IMR-90 (cell line): Measurements from ENCODE around the gene RBMS3. TPM values are rescaled to one million over a fixed set of nuclear protein-coding genes. Genes with fewer than 3 reads are reported as not detected.

Source experiments
- ATAC-seq: fragments of 200-7000 bp; cut with Tn5 transposase; 2 replicates; pipeline ENCODE4 v1.9.1; 2020; ENCODE audit warnings: low read depth, mild to moderate bottlenecking, moderate library complexity
- BruUV-seq: library from RNA; stranded (reverse); fragments of 400-500 nt; replicated peaks from 2 replicates; lab custom pipeline; 2021; lab: Mats Ljungman, UMichigan
- CTCF ChIA-PET: fragments of 300-600 bp; formaldehyde crosslinking; extraction: SDS; loops from one replicate; lab custom pipeline; 2021; ENCODE audit warnings: antibody characterized with exemption; lab: Yijun Ruan, JAX
- POLR2A ChIA-PET: fragments of 300-600 bp; sonication (Branson Sonifier 250); formaldehyde crosslinking; loops from one replicate; lab custom pipeline; 2022; ENCODE audit warnings: antibody characterized with exemption; ENCODE audit not compliant: unreplicated experiment; lab: Charles Lee
- DNase-seq: peaks from one replicate; pipeline ENCODE4 v3.0.0; 2013
- H2AFZ ChIP-seq: replicated peaks from 2 replicates; pipeline ENCODE3; 2013; ENCODE audit warnings: low read length, mild to moderate bottlenecking; ENCODE audit not compliant: poor library complexity
- H2AK5ac ChIP-seq: 2 replicates; pipeline ENCODE4 v1.6.1; 2013; ENCODE audit warnings: low read depth, low read length, inconsistent platforms
- H2AK9ac ChIP-seq: replicated peaks from 2 replicates; pipeline ENCODE3; 2013; ENCODE audit warnings: mild to moderate bottlenecking, low read depth, low read length, moderate library complexity; ENCODE audit not compliant: poor library complexity
- H2BK120ac ChIP-seq: 2 replicates; pipeline ENCODE4 v1.6.1; 2013; ENCODE audit warnings: low read depth, low read length, inconsistent platforms
- H2BK15ac ChIP-seq: 3 replicates; pipeline ENCODE4 v1.6.1; 2013; ENCODE audit warnings: low read depth, low read length, inconsistent platforms
- H2BK20ac ChIP-seq: 2 replicates; pipeline ENCODE4 v1.6.1; 2013; ENCODE audit warnings: low read depth, mild to moderate bottlenecking, inconsistent platforms, low read length, moderate library complexity
- H2BK5ac ChIP-seq: 2 replicates; pipeline ENCODE4 v1.6.1; 2013; ENCODE audit warnings: mild to moderate bottlenecking, low read depth, low read length, inconsistent platforms; ENCODE audit not compliant: poor library complexity, severe bottlenecking
- H3K14ac ChIP-seq: replicated peaks from 2 replicates; pipeline ENCODE4 v1.6.1; 2013; ENCODE audit warnings: low read depth, low read length, inconsistent platforms
- H3K18ac ChIP-seq: 2 replicates; pipeline ENCODE4 v1.6.1; 2013; ENCODE audit warnings: low read depth, low read length, control low read depth
- H3K23ac ChIP-seq: 2 replicates; pipeline ENCODE4 v1.6.1; 2013; ENCODE audit warnings: low read depth, low read length, inconsistent platforms
- H3K27ac ChIP-seq: 2 replicates; pipeline ENCODE4 v1.5.1; 2013; ENCODE audit warnings: mild to moderate bottlenecking, control low read depth, low read length; ENCODE audit not compliant: insufficient read depth
- H3K27me3 ChIP-seq: 2 replicates; pipeline ENCODE4 v1.6.1; 2013; ENCODE audit warnings: low read length; ENCODE audit not compliant: control insufficient read depth, insufficient read depth
- H3K36me3 ChIP-seq: 2 replicates; pipeline ENCODE4 v1.6.1; 2013; ENCODE audit warnings: low read length, mixed read lengths; ENCODE audit not compliant: control insufficient read depth, insufficient read depth
- H3K4ac ChIP-seq: 2 replicates; pipeline ENCODE4 v1.6.1; 2013; ENCODE audit warnings: low read depth, low read length, inconsistent platforms
- H3K4me1 ChIP-seq: 2 replicates; pipeline ENCODE4 v1.6.1; 2013; ENCODE audit warnings: low read length, mixed read lengths; ENCODE audit not compliant: control insufficient read depth, insufficient read depth
- H3K4me2 ChIP-seq: 2 replicates; pipeline ENCODE4 v1.6.1; 2013; ENCODE audit warnings: low read depth, mild to moderate bottlenecking, control low read depth, low read length, moderate library complexity
- H3K4me3 ChIP-seq: 2 replicates; pipeline ENCODE4 v1.5.1; 2013; ENCODE audit warnings: low read depth, mild to moderate bottlenecking, control low read depth, low read length, moderate library complexity; ENCODE audit not compliant: insufficient read depth
- H3K56ac ChIP-seq: 2 replicates; pipeline ENCODE4 v1.6.1; 2013; ENCODE audit warnings: low read length, inconsistent platforms; ENCODE audit not compliant: insufficient read depth; ENCODE audit errors: extremely low read depth
- H3K79me1 ChIP-seq, 2 experiments: 2 replicates each; pipeline ENCODE4 v1.6.1; 2013; ENCODE audit warnings: low read length in 2 of 2, inconsistent platforms in 1 of 2, low read depth in 1 of 2
- H3K9ac ChIP-seq: 2 replicates; pipeline ENCODE4 v1.6.1; 2013; ENCODE audit warnings: low read depth, low read length, control low read depth
- H3K9me1 ChIP-seq: 2 replicates; pipeline ENCODE4 v1.6.1; 2013; ENCODE audit warnings: low read length, inconsistent platforms; ENCODE audit not compliant: insufficient read depth
- H3K9me3 ChIP-seq: 2 replicates; pipeline ENCODE4 v1.6.1; 2013; ENCODE audit warnings: low read length; ENCODE audit not compliant: control insufficient read depth, insufficient read depth
- H4K20me1 ChIP-seq: 2 replicates; pipeline ENCODE4 v1.6.1; 2013; ENCODE audit warnings: low read length, inconsistent platforms; ENCODE audit not compliant: insufficient read depth
- H4K5ac ChIP-seq: 2 replicates; pipeline ENCODE4 v1.6.1; 2013; ENCODE audit warnings: mild to moderate bottlenecking, low read depth, low read length, control low read depth
- H4K8ac ChIP-seq, 2 experiments: 2 replicates each; pipeline ENCODE4 v1.6.1; 2013; ENCODE audit warnings: low read depth in 2 of 2, low read length in 2 of 2, control low read depth in 1 of 2, inconsistent platforms in 1 of 2
- H4K91ac ChIP-seq: 2 replicates; pipeline ENCODE4 v1.6.1; 2013; ENCODE audit warnings: low read depth, low read length, inconsistent platforms; ENCODE audit not compliant: insufficient read depth
- CEBPB ChIP-seq: IDR thresholded peaks from 2 replicates; pipeline ENCODE4 v1.6.1; 2012; ENCODE audit warnings: low read depth, low read length, improper control_type of control experiment
- FOS ChIP-seq: fragments of 150-350 bp; IDR thresholded peaks from 2 replicates; pipeline ENCODE4 v1.6.1; 2016; ENCODE audit warnings: low read depth, low read length
- MAFK ChIP-seq: IDR thresholded peaks from 2 replicates; pipeline ENCODE4 v1.6.1; 2012; ENCODE audit warnings: low read depth, low read length, improper control_type of control experiment
- MAZ ChIP-seq: IDR thresholded peaks from 2 replicates; pipeline ENCODE4 v1.6.1; 2012; ENCODE audit warnings: low read depth, mild to moderate bottlenecking, low read length, improper control_type of control experiment, moderate library complexity, borderline replicate concordance
- MXI1 ChIP-seq: IDR thresholded peaks from 2 replicates; pipeline ENCODE4 v1.6.1; 2012; ENCODE audit warnings: low read depth, mild to moderate bottlenecking, low read length, moderate library complexity, borderline replicate concordance
- NFE2L2 ChIP-seq: fragments of 150-350 bp; IDR thresholded peaks from 2 replicates; pipeline ENCODE4 v1.6.1; 2016; ENCODE audit warnings: low read depth, mild to moderate bottlenecking, low read length
- RFX5 ChIP-seq: IDR thresholded peaks from 2 replicates; pipeline ENCODE4 v1.8.0; 2012; ENCODE audit warnings: low read depth, mild to moderate bottlenecking, low read length, moderate library complexity
- SMC3 ChIP-seq: fragments of 150-350 bp; IDR thresholded peaks from 2 replicates; pipeline ENCODE4 v1.6.1; 2016; ENCODE audit warnings: low read depth, mild to moderate bottlenecking, antibody characterized with exemption, low read length, moderate library complexity
- WGBS, 2 experiments: methylation state at CpG; one replicate each; pipeline versions ENCODE4 v1.1.5 to v1.1.7; 2013; ENCODE audit warnings: missing lambda C conversion rate in 2 of 2; ENCODE audit not compliant: insufficient read length in 1 of 2; ENCODE audit errors: extremely low coverage in 2 of 2; 5-methylcytosine and 5-hydroxymethylcytosine counted together
- dilution Hi-C: fragments of 300-500 bp; cut with HindIII; formaldehyde crosslinking; loops from one replicate; pipeline ENCODE4 v1.14.3; 2018; ENCODE audit warnings: low sequenced_read_pairs; ENCODE audit not compliant: unreplicated experiment
- in situ Hi-C: fragments of 300-500 bp; cut with MboI; formaldehyde crosslinking; loops from 3 replicates; pipeline ENCODE4 v1.14.3; 2019; ENCODE audit warnings: low sequenced_read_pairs, inconsistent platforms, mixed read lengths
- intact Hi-C: fragments of 100-400 bp; cut with micrococcal nuclease; formaldehyde crosslinking; loops from 2 replicates; pipeline ENCODE4 v1.10.0; 2022
- polyA plus RNA-seq, 3 experiments: library from polyadenylated mRNA; depleted of rRNA; stranded (reverse); fragments of >200 nt; gene quantifications; 2 replicates each; pipeline ENCODE4 v1.2.3, GENCODE V29; 2012; ENCODE audit warnings: low replicate concordance in 1 of 3
- total RNA-seq: library from RNA; depleted of rRNA; stranded (reverse); fragments of >200 nt; gene quantifications from 2 replicates; pipeline ENCODE4 v1.2.3, GENCODE V29; 2012
- TF ChIP-seq, protein P1 (sequence below): fragments of 150-350 bp; IDR thresholded peaks from 2 replicates; pipeline ENCODE4 v1.6.1; 2016; ENCODE audit warnings: low read depth, mild to moderate bottlenecking, low read length, moderate library complexity, borderline replicate concordance

The RBMS3 gene
- total and polyA plus RNA-seq, 2 of the 4 experiments (the other 2 are of a cell fraction), result 15.2 to 127 TPM

GRCh38 chr3:29859726-29860270 lies 578.9 kb downstream of the RBMS3 start:
- TF ChIP-seq MXI1 (no peak), MAFK (no peak), SMC3 (no peak), FOS (no peak), NFE2L2 (no peak), RFX5 (no peak), MAZ (no peak), CEBPB (no peak)
- TF ChIP-seq, protein P1, sequence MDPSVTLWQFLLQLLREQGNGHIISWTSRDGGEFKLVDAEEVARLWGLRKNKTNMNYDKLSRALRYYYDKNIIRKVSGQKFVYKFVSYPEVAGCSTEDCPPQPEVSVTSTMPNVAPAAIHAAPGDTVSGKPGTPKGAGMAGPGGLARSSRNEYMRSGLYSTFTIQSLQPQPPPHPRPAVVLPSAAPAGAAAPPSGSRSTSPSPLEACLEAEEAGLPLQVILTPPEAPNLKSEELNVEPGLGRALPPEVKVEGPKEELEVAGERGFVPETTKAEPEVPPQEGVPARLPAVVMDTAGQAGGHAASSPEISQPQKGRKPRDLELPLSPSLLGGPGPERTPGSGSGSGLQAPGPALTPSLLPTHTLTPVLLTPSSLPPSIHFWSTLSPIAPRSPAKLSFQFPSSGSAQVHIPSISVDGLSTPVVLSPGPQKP, result no peak
- peaks cover 0 to 3% of the 10 kb centered on the region in 2 experiments; a peak in 1 of 4 replicates for H3K79me1 ChIP-seq
- no peak overlapping the region for H3K56ac ChIP-seq
- dilution Hi-C loops, result no loop called here
- H3K27me3 ChIP-seq, result no peaks in the 10 kb centered on the region
- H3K4me1 ChIP-seq, result no peaks in the 10 kb centered on the region
- no peak overlapping the region for H3K4me2 ChIP-seq
- H2BK20ac ChIP-seq, result no peak overlapping the region
- H3K14ac ChIP-seq, result no peak overlapping the region
- no peak overlapping the region for H4K5ac ChIP-seq
- no peak overlapping the region for H3K9ac ChIP-seq
- no peak overlapping the region for H2AK5ac ChIP-seq
- no peaks in the 10 kb centered on the region for H3K9me1 ChIP-seq
- in situ Hi-C loops, result no loop called here
- no peak overlapping the region for H2AFZ ChIP-seq
- no peak overlapping the region for H4K91ac ChIP-seq
- BruUV-seq, result no TSS peak
- no peak overlapping the region for H2BK15ac ChIP-seq
- DNase-seq (no peak), ATAC-seq (no peak)
- H2AK9ac ChIP-seq, result no peak overlapping the region
- H3K23ac ChIP-seq, result no peak overlapping the region
- CTCF ChIA-PET, result no interaction called here
- no peaks in the 10 kb centered on the region for H3K36me3 ChIP-seq
- POLR2A ChIA-PET, result no interaction called here
- H3K18ac ChIP-seq, result no peak overlapping the region
- no CpG with 5 or more reads among the region's 1 CpG for WGBS, 2 experiments
- H3K27ac ChIP-seq, result no peak overlapping the region
- no peaks in the 10 kb centered on the region for H3K9me3 ChIP-seq
- no peak overlapping the region for H4K8ac ChIP-seq
- no peak overlapping the region for H3K4me3 ChIP-seq
- no peaks in the 10 kb centered on the region for H4K20me1 ChIP-seq
- H3K4ac ChIP-seq, result no peak overlapping the region
- no peak overlapping the region for H2BK5ac ChIP-seq
- H2BK120ac ChIP-seq, result no peak overlapping the region
- intact Hi-C loops, result no loop called here
